Measurements from ENCODE around the gene XPOT.

DNA sequence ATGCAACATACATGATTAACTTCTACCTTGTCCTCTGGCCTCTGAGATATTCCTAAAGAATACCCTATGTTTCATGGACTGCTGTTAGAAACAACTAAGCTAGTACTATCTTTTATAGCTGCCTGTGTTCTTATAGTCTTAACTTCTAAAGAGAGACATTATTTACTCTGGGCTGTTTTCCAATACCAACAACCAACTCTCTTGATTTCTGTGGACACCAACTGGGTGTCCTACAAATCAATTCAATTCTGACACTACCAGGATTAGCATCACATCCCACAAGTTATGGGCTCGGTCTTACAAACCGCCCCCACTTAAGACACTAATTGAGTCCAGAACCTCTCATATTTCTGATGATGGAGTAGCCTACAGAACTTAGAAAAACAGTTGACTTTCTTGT is 8.3 kb downstream of the XPOT start:
- TF ChIP-seq, protein P1, sequence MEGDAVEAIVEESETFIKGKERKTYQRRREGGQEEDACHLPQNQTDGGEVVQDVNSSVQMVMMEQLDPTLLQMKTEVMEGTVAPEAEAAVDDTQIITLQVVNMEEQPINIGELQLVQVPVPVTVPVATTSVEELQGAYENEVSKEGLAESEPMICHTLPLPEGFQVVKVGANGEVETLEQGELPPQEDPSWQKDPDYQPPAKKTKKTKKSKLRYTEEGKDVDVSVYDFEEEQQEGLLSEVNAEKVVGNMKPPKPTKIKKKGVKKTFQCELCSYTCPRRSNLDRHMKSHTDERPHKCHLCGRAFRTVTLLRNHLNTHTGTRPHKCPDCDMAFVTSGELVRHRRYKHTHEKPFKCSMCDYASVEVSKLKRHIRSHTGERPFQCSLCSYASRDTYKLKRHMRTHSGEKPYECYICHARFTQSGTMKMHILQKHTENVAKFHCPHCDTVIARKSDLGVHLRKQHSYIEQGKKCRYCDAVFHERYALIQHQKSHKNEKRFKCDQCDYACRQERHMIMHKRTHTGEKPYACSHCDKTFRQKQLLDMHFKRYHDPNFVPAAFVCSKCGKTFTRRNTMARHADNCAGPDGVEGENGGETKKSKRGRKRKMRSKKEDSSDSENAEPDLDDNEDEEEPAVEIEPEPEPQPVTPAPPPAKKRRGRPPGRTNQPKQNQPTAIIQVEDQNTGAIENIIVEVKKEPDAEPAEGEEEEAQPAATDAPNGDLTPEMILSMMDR (IDR thresholded peaks at IDR 0.05), result no peak
- TF ChIP-seq ZFX (IDR thresholded peaks at IDR 0.05; ENCODE audit: borderline replicate concordance), result no peak
